Activated naive CD4-positive, alpha-beta T cell (primary cell): Measurements from ENCODE around the gene TTC36.
"Not testable (repeated sequence)": the region's sequence is repeated elsewhere in the genome, so short reads cannot be mapped to it uniquely, and the experiment has no call there.

Experiments
- DNase-seq, 4 experiments: peaks; one replicate each; lab custom pipeline; 2025; lab: John Stamatoyannopoulos, UW

The TTC36 gene

DNA sequence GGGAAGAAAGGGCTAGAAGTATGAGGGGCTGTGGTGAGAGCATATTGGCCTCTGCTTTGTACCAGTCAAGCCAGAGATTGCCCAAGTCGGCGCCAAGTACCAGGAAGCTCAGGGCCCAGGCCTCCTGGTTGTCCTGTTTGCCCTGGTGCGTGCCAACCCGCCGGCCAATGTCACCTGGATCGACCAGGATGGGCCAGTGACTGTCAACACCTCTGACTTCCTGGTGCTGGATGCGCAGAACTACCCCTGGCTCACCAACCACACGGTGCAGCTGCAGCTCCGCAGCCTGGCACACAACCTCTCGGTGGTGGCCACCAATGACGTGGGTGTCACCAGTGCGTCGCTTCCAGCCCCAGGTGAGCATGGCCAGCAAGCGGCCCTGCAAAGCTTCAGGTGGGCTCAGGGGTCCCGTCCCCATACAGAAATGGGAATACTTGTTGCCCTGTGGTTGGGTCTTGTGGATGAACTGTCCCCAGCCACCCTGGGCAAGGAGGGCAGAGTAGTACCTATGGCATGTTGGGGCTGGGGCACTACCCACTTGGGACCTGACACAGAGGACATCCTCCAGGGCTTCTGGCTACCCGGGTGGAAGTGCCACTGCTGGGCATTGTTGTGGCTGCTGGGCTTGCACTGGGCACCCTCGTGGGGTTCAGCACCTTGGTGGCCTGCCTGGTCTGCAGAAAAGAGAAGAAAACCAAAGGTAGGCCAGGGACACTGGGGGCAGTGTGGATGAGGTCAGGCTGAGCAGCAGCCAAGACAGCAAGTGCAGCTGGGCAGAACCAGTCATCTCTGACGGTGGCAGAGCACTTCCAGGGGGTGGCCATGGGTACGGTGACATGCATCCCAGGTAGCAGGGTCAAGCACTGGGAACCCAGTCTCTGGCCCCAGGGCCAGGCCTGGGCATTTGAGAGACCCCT is 5.8 kb downstream of the TTC36 start:
- no peak for DNase-seq

DNA sequence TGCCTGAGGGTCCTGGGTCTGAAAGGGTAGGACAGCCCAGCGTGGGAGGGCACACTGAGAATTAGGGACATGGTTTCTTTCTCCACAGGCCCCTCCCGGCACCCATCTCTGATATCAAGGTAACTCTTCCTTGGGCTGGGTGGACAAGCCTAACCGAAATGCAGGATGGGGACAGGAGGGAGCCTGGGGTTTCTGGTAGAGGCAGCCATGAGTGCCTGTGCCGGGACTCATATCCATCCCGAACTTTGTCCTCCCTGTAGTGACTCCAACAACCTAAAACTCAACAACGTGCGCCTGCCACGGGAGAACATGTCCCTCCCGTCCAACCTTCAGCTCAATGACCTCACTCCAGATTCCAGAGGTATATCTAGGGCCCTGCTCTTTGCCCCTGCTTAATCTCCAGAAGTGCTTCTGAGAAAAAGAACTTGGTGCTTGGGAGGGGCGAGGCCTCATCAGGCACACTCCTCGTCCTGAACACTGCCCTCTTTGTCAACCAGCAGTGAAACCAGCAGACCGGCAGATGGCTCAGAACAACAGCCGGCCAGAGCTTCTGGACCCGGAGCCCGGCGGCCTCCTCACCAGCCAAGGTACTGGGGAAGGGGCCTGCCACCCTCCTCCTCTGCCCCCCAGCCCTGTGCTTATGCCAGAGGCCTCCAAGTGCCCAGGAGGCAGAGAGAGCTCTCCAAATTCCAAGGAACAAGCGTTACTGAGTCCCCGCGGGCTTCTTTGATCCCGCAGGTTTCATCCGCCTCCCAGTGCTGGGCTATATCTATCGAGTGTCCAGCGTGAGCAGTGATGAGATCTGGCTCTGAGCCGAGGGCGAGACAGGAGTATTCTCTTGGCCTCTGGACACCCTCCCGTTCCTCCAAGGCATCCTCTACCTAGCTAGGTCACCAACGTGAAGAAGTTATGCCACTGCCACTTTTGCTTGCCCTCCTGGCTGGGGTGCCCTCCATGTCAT is 6.8 kb downstream of the TTC36 start:
- DNase-seq = no peak

DNA sequence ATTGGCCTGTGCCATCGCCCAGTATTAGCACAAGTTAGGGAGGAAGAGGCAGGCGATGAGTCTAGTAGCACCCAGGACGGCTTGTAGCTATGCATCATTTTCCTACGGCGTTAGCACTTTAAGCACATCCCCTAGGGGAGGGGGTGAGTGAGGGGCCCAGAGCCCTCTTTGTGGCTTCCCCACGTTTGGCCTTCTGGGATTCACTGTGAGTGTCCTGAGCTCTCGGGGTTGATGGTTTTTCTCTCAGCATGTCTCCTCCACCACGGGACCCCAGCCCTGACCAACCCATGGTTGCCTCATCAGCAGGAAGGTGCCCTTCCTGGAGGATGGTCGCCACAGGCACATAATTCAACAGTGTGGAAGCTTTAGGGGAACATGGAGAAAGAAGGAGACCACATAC is 8.0 kb downstream of the TTC36 start:
- no peak for DNase-seq

DNA sequence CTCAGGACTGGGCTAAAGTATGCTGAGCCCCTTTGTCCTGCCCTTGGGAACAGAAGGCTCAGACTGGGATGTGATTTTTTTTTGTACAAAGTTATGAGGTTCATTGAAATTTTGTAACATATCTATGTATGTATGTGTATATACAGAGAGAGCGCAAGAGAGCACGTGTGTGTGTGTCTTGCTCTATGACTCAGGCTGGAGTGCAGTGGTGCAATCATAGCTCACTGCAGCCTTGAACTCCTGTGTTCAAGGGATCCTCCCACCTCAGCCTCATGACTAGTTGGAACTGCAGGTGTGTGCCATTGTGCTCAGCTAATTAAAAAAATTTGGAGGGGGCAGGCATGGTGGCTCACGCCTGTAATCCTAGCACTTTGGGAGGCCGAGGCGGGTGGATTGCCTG is 9.5 kb downstream of the TTC36 start:
- DNase-seq = no peak

DNA sequence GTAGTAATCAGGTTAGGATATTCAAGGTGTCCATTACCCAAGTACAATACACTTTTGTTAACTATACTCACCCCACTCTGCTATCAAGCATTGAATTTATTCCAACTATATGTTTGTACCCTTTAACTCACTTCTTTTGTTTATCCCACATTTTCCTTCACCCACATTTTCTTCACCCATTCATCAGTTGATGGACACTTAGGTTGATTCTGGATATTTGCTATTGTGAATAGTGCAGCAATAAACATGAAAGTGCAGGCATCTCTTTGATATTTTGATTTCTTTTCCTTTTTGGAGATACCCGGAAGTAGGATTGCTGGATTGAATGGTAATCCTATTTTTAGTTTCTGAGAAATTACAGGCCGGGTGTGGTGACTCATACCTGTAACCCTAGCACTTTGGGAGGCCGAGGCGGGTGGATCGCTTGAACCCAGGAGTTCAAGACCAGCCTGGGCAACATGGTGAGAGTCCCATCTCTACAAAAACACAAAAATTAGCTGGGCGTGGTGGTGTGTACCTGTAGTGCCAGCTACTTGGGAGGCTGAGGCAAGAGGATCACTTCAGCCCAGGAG is 10.2 kb downstream of the TTC36 start:
- no peak for DNase-seq

DNA sequence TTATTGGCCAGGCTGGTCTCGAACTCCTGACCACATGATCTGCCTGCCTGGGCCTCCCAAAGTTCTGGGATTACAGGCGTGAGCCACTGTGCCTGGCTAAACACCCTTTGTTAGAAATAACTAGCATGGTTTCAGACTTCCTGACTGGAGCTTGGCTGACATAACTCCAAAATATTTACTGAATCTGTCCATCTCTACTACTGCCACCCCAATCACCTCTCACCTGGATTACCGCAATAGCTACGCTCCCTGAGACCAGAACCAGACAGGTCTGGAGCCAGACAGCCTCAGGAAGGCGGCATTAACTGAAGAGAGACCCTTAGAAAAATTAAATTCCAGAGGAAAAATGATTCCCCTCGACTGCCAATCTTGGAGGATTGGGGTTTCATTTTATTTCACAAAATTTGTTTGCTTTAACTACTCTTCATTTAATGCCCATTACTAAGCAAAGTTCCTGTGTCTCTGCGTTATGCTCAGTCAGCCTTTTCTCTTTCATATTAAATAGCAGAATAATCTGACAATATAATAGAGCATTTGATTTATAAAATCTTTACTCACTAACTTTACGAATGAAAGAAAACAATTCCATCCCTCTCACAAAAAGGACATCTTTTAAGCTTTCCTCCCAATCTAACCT is 16.9 kb downstream of the TTC36 start:
- DNase-seq = no peak

DNA sequence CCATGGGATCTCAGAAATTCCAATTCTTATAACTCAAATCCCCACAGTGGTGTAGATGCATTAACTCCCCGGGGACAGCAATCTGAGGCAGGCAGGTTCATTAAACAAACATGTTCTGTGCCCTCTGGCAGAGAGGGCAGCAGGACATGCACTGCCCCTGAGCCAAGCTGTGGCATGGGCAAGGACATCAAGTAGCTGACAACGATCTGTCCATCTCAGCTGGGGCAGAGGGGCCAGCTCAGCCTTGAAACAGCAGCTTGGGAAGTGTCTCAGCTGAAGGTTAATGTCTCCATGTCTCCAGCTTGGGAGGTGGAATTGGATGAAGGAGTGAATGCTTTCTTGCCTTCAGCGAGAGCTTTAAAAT is 17.4 kb downstream of the TTC36 start:
- no peak for DNase-seq

DNA sequence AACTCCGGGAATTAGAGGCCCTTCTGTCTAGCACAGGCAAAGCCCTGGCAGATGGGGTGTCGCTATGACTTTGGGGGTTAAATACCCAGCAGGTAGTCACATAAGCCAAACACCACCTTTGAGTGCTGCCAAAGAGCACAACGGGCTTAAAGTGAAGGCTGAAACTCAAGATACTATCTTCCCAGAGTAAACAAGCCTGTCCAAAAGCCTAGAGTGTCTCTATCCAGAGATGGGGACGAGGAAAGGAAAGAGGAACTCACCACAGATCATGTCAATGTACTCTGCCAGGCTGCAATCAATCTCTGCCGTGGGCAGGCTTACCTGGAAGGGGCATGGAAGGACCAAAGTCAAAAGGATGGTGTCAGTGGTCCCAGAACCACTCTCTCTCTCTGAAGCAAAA is 18.3 kb downstream of the TTC36 start:
- no peak for DNase-seq

DNA sequence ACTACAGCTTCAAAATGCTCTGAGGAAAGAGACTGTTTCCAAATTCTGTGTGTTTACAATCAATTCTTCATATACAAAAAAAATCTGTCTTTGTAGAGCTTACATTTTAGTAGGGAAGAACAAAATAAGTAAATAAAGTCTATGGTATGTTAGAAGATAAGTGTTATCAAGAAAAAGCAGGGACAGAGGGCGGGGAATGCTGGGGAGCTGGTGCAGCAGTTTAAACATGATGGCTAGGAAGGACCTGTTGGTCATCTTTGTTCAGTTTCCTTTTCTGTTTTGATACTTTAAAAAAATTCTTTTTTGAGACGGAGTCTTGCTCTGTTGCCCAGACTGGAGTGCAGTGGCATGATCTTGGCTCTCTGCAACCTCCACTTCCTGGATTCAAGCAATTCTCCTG is 19.9 kb downstream of the TTC36 start:
- no peak for DNase-seq

DNA sequence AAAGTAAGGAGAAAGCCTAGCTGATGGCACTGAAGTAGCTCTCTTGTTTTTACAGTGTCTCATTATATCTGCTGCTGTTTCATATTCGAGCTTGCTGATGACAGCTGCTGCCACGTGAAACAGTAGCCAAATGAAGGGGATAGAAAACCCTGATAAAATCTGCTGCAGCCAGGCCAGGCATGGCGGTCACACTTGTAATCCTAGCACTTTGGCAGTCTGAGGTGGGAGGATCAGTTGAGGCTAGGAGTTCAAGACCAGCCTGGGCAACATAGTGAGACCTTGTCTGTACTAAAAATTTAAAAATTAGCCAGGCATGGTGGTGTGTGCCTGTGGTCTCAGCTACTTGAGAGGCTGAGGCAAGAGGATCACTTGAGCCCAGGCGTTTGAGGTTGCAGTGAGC is 25.1 kb downstream of the TTC36 start:
- DNase-seq = no peak

DNA sequence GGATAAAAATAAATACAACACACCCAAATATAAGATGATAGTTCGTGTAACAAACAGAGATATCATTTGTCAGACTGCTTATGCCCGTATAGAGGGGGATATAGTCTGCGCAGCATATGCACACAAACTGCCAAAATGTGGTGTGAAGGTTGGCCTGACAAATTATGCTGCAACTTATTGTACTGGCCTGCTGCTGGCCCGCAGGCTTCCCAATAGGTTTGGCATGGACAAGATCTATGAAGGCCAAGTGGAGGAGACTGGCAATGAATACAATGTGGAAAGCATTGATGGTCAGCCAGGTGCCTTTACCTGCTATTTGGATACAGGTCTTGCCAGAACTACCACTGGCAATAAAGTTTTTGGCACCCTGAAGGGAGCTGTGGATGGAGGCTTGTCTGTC is 33.5 kb downstream of the TTC36 start:
- DNase-seq = no peak

DNA sequence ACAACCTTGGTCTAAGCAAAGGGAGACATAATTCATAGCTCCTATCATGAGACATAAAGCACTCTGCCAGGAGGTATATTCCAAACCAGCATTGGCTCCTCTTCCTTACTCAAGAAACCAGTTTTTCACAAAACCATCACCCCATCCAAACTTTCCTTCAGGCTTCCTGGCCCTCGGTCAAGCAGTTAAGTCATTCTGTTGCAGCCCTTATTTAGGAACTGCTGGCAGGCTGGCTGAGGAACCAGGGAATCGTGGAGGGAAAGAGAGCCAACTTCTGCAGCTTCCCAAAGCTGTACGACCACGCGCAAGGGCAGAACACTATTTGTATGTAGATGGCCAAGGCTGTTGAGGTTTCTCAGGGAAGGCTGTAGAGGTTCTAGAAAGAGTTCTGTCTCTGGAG is 37.8 kb downstream of the TTC36 start:
- DNase-seq = no peak

DNA sequence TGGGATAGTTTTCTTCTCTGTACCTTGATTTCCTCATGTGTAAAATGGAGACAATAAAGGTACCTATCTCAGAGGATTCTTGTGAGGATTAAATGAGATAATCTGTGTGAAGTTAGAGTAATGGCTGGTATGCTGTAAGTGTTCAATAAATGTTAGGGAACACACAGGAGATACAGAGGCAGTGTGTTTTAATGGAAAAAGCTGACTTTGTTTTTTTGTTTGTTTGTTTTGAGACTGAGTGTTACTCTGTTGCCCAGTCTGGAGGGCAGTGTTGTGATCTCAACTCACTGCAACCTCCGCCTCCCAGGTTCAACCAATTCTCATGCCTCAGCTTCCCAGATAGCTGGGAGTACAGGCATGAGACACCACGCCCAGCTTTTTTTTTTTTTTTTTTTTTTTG is 42.4 kb downstream of the TTC36 start:
- no peak for DNase-seq

DNA sequence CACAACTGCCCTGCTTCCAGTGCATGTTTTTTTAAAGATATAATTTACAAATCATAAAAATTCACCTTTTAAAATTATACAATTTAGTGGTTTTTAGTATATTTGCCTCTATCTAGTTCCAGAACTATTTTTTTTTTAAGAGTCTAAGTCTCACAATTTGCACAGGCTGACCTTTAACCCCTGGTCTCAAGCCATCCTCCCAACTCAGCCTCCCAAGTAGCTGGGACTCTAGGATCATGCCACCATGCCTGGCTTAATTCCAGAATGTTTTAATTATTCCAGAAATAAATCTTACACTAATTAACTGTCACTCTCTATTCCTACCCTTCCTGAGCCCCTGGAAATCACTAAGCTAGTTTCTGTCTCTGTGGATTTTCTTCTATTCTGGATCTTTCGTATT is 43.5 kb downstream of the TTC36 start:
- DNase-seq = no peak

DNA sequence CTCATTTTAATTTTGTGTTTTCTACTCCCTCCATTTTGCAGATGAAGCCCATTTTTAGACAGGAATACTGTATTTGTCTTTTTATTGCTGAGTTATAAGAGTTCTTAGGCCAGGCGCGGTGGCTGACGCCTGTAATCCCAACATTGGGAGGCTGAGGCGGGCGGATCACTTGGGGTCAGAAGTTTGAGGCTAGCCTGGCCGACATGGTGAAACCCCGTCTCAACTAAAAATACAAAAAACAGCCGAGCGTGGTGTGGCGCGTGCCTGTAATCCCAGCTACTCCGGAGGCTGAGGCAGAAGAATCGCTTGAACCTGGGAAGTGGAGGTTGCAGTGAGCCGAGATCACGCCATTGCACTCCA is 44.4 kb downstream of the TTC36 start:
- DNase-seq = not testable (repeated sequence)

DNA sequence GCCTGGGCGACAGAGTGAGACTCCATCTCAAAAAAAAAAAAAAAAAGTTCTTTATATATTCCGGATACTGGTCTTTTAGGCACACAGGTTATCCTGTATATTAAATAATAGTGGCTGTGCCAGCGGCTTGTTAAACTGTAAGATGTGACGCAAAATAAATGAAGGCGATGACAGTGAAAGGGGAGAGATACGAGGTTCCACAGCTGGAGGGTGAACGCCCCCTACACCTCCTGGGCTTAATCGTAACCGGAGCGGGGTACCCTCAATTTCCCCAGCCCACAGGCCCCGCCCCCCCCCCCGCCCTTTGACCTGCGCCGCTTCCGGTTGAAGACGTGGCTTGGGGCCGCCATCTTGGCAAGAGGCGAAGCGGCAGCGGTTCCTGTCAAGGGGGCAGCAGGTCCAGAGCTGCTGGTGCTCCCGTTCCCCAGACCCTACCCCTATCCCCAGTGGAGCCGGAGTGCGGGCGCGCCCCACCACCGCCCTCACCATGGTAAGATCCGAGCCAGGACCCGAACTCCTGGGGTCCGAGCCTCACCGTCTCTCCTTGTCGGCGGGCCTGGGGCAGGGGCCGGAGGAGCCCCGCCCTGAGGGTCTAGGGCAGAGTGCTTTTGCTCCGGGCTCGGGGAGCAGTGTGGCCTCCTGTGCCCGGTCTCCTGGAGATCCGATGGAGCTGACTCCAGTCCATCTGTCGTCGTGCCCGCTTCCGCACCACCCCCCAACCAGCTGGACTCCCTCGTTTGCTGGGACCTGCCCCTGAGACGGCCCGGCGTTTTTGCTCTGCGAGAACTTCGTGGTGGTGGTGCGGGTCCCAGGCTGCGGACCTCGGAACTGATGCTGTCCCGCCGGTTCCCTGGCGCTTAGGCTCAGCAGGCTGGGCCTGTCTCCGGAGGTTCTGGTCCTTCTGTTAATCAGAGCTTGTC is 45.0 kb downstream of the TTC36 start, which contains the start of gene ARCN1:
Gene ARCN1, plus strand, starts transcription at position 349 of the 920 bp plus-strand sequence. Its CDS starts 139 bp downstream, at position 488.
- peak; percentile 55 to 83 (median 74) for DNase-seq

DNA sequence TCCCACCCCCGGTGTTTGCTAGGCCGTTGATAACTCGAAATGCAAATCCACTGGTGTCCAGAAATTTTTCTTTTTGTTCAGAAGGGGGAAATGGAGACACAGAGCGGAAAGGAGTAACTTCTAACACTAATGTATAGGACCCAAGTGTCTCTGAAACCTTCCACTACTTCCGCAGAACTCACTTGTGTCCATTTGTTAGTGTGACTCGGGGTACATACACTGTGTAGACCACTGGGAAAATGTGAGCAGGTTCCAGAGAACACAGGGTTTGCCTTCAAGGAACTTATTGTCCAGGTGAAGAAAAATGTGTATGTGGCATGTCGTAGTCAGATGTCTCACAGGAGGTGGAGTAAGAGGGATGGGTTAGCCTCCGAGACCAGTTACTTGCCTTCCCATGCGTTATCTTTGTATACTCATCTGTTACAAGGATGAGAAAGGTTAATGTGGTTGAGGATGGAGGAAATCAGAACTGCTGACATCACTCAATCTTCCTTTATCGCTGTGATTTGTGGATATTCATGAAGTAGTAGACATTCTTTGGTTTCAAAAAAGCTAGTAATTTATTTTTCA is 45.8 kb downstream of the TTC36 start:
- no peak for DNase-seq

DNA sequence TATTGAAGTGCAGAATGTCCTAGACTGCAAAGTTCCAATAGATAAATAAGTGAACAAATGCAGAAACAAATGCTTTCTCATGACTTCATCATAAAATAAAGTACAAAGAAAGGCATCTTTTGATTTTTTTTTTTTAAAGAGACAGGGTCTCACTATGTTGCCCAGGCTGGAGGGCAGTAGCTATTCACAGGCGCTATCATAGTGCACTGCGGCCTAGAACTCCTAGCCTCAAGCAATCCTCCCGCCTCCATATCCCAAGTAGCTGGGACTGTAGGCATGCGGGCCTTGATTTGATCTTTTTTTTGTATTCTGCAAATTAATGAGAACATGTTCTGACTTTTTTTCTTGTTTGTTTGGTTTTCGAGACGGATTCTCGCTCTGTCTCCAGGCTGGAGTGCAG is 47.4 kb downstream of the TTC36 start:
- DNase-seq = no peak

DNA sequence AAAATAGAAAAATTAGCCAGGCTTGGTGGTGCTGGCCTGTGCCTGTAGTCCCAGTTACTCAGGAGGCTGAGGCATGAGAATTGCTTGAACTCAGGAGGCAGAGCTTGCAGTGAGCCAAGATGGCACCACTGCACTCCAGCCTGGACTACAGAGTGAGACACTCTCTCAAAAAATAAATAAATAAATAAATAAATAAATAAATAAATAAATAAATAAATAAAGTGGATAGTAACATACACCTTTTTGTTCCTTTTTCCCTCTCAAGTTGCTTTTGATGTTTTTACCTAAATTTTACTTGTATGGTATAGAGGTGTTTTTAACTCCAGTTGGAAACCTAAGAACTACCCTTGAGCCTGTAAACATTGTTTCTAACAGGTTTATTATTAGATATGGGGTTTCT is 50.7 kb downstream of the TTC36 start:
- DNase-seq = not testable (repeated sequence)
